H1 (cell line): ENCODE data around the gene TAX1BP3. TPM values are rescaled to one million over a fixed set of nuclear protein-coding genes. Genes with fewer than 3 reads are reported as not detected.

Experiments
- CHD2 ChIP-seq: IDR thresholded peaks from 2 replicates; pipeline ENCODE4 v1.6.1; 2012; ENCODE audit warnings: low read length, improper control_type of control experiment
- RNF2 ChIP-seq: fragments of 200-900, 300-1000 bp; sonication (generic); IDR thresholded peaks from 2 replicates; pipeline ENCODE4 v1.7.1; 2016; ENCODE audit warnings: borderline replicate concordance, low read depth, mild to moderate bottlenecking, antibody characterized with exemption, low read length; ENCODE audit not compliant: poor library complexity, severe bottlenecking; ENCODE audit errors: missing control alignments
- polyA plus RNA-seq, 7 experiments: library from polyadenylated mRNA; depleted of rRNA in 3 of 7; stranded (reverse) in 5 of 7; unstranded in 2 of 7; fragments of >200 nt in 5 of 7; fragments of 200-250 nt in 2 of 7; gene quantifications; 1 replicate in 5 of 7; 2 replicates in 1 of 7; 4 replicates in 1 of 7; pipeline versions ENCODE4 v1.2.1 to v1.2.3, GENCODE V29; 2011 to 2013; ENCODE audit warnings: missing spikeins in 2 of 7, mixed read lengths in 2 of 7
- total RNA-seq: library from RNA; stranded (reverse); fragmentation: NEBNext Ultra II Directional; extraction: Animal tissue kit (Norgen Biotek cat#: 25700); gene quantifications from 2 replicates; pipeline ENCODE4 v1.2.1, GENCODE V29; 2021

Gene TAX1BP3
- total and polyA plus RNA-seq, 2 of the 8 experiments (the other 6 are each of a cell fraction or from before 2014, with no cell fraction given) = 65.3 to 81.8 TPM

DNA sequence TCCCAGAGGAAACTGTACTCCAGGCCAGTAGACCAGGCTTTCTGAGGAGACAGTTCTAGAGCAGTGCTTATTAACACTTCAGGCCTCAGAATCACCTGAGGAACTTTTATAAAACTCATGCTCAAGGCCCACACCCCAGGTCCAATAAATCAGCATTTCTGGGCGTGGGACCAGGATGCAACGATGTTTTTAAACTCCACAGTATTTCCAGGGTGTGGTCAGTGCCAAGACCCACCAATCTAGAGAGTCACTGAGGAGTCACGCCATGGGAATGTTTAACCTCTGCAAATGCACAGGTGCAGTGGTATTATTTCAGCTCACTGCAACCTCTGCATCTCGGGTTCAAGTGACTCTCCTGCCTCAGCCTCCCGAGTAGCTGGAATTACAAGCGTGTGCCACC, 55.3 kb downstream of the TAX1BP3 start (continued):
- no peak for TF ChIP-seq CHD2
- no peak for TF ChIP-seq RNF2

Other genes starting within 250 kb of the TAX1BP3 start
- not detected in 2 replicates for gene OR1E2, start 234.7 kb downstream of the TAX1BP3 start, total RNA-seq
- not detected in 2 replicates for gene OR1E2, start 234.7 kb downstream of the TAX1BP3 start, polyA plus RNA-seq (2011; rRNA removed)
- not detected in 2 replicates for gene SPATA22, start 196.8 kb downstream of the TAX1BP3 start, total RNA-seq
- 0.06 TPM in 1 of 2 replicates, not detected in the other for gene SPATA22, start 196.8 kb downstream of the TAX1BP3 start, polyA plus RNA-seq (2011; rRNA removed)
- gene ASPA, start 192.6 kb downstream of the TAX1BP3 start, total RNA-seq = not detected in 2 replicates
- gene ASPA, start 192.6 kb downstream of the TAX1BP3 start, polyA plus RNA-seq (2011; rRNA removed) = 0.03 TPM in 1 of 2 replicates, not detected in the other
- gene TRPV3, start 110.8 kb downstream of the TAX1BP3 start, total RNA-seq = 0.40 and 0.56 TPM in 2 replicates
- gene TRPV3, start 110.8 kb downstream of the TAX1BP3 start, polyA plus RNA-seq (2011; rRNA removed) = 1.0 and 1.1 TPM in 2 replicates
- 2.5 and 3.0 TPM in 2 replicates for gene TRPV1, start 59.2 kb downstream of the TAX1BP3 start, total RNA-seq
- gene TRPV1, start 59.2 kb downstream of the TAX1BP3 start, polyA plus RNA-seq (2011; rRNA removed) = 3.0 and 3.5 TPM in 2 replicates
- 36.7 and 37.3 TPM in 2 replicates for gene SHPK, start 32.3 kb downstream of the TAX1BP3 start, total RNA-seq
- gene SHPK, start 32.3 kb downstream of the TAX1BP3 start, polyA plus RNA-seq (2011; rRNA removed) = 28.6 and 35.5 TPM in 2 replicates
- 12.9 and 16.4 TPM in 2 replicates for gene CTNS, start 31.8 kb downstream of the TAX1BP3 start, total RNA-seq
- 11.6 and 13.1 TPM in 2 replicates for gene CTNS, start 31.8 kb downstream of the TAX1BP3 start, polyA plus RNA-seq (2011; rRNA removed)
- gene EMC6, start 234 bp upstream of the TAX1BP3 start, total RNA-seq = 81.5 and 86.5 TPM in 2 replicates
- 193 and 201 TPM in 2 replicates for gene EMC6, start 234 bp upstream of the TAX1BP3 start, polyA plus RNA-seq (2011; rRNA removed)
- gene P2RX5, start 27.6 kb upstream of the TAX1BP3 start, total RNA-seq = 15.5 and 15.6 TPM in 2 replicates
- 12.0 and 14.2 TPM in 2 replicates for gene P2RX5, start 27.6 kb upstream of the TAX1BP3 start, polyA plus RNA-seq (2011; rRNA removed)
- gene HASPIN, start 55.3 kb upstream of the TAX1BP3 start, total RNA-seq = 29.4 and 29.5 TPM in 2 replicates
- gene HASPIN, start 55.3 kb upstream of the TAX1BP3 start, polyA plus RNA-seq (2011; rRNA removed) = 7.8 and 12.0 TPM in 2 replicates
- gene ITGAE, start 132.6 kb upstream of the TAX1BP3 start, total RNA-seq = 23.2 and 24.5 TPM in 2 replicates
- gene ITGAE, start 132.6 kb upstream of the TAX1BP3 start, polyA plus RNA-seq (2011; rRNA removed) = 25.5 and 43.1 TPM in 2 replicates
- 46.1 and 47.9 TPM in 2 replicates for gene NCBP3, start 177.7 kb upstream of the TAX1BP3 start, total RNA-seq
- gene NCBP3, start 177.7 kb upstream of the TAX1BP3 start, polyA plus RNA-seq (2011; rRNA removed) = 16.5 and 19.6 TPM in 2 replicates
- 7.6 and 8.5 TPM in 2 replicates for gene CAMKK1, start 224.5 kb upstream of the TAX1BP3 start, total RNA-seq
- gene CAMKK1, start 224.5 kb upstream of the TAX1BP3 start, polyA plus RNA-seq (2011; rRNA removed) = 7.1 and 10.4 TPM in 2 replicates
- 0.19 and 0.45 TPM in 2 replicates for gene P2RX1, start 247.9 kb upstream of the TAX1BP3 start, total RNA-seq
- 1.1 and 1.6 TPM in 2 replicates for gene P2RX1, start 247.9 kb upstream of the TAX1BP3 start, polyA plus RNA-seq (2011; rRNA removed)